D341Med (cell line): ENCODE measurements around the gene OR10K2.
"Not testable (repeated sequence)": the region's sequence is repeated elsewhere in the genome, so short reads cannot be mapped to it uniquely, and the experiment has no call there.

Source experiments
- DNase-seq: peaks from one replicate; pipeline ENCODE4 v3.0.0; 2012; ENCODE audit warnings: low spot score

The OR10K2 gene, protein sequence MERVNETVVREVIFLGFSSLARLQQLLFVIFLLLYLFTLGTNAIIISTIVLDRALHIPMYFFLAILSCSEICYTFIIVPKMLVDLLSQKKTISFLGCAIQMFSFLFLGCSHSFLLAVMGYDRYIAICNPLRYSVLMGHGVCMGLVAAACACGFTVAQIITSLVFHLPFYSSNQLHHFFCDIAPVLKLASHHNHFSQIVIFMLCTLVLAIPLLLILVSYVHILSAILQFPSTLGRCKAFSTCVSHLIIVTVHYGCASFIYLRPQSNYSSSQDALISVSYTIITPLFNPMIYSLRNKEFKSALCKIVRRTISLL

GRCh38 chr1:158426137-158426536 is at the start of gene OR10K2:
OR10K2 (minus strand) TSS chr1:158426237; CDS start chr1:158420866, 5,371 bp downstream.
- no peak for DNase-seq

DNA sequence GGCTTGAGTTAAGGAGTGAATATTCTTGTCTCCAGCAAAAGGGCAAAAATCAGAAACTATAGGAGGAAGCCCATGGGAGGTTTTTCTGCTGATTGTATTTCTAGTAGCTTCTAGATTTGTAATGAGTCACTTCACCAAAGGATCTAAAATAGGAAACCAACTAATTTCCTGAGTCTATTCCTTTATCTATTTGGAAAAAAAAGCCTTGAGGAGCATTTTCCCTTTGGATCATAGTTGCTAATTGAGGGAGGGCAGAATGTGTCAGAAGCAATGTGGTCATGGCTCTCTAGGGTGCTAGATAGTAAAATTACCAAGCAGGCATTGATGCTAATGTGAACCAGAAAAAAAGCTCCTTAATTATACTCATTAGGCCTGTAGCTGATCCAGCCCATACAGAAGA is 45.9 kb upstream of the OR10K2 start, which contains the start of gene OR10R2:
OR10R2 (plus strand) TSS at position 301 of the 400 bp plus-strand sequence. CDS start 106 bp downstream, outside the sequence.
- DNase-seq, result no peak

DNA sequence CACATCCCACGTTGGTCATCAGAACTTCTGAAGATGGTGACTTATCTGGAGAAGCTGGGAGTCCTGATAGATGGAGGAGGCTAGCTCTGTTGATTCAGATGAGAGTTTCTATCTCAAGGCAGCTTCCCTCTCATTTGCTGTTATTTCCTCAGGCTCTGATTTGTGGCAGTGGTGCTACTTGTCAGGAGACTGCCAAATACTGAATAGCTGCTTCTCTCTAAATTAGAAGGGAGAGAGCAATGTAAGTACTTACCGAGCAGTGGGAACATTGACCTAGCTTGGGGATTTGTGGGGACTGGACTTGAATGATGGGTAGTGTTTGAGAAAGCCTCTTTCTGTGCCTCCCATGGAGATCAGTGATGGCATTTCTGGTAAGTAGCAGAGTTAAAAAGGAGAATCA is 35.5 kb upstream of the OR10K2 start, which contains the start of gene OR10K1:
OR10K1 (plus strand) TSS at position 301 of the 400 bp plus-strand sequence. CDS start 3,728 bp downstream, outside the sequence.
- no peak for DNase-seq

DNA sequence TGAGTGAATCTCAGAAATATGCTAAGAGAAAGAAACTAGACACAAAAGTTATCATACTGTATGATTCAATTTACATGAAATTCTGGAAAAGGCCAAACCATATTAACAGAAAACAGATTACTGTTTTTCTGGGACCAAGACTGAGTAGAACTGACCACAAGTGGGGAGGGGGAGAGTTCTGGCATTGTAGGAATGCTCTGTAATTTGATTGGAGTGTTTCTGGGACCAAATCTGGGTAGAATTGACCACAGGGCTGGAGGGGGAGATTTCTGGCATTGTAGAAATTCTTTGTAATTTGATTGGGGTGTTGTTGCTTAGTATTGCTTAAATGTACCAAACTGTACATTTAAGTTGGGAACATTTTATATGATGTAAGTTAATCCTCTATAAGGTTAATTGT is 32.2 kb upstream of the OR10K2 start:
- DNase-seq, result no peak

DNA sequence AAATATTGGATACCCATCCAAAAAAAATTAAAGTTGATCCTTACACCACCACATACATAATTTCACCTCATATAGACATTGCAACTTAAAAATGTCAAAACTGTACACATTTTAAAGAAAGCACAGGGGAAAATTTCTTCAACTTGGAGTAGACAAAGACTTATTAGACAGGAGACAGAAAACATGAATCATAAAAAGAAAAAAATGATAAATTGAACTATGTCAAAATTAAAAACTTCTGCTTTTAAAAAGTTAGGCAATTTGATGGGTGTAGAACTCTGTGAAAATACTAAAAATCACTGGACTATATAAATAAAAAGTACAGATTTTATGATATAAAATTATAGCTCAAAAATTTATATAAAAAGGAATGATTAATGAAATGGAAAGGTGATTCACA is 31.2 kb upstream of the OR10K2 start:
- DNase-seq, result no peak

DNA sequence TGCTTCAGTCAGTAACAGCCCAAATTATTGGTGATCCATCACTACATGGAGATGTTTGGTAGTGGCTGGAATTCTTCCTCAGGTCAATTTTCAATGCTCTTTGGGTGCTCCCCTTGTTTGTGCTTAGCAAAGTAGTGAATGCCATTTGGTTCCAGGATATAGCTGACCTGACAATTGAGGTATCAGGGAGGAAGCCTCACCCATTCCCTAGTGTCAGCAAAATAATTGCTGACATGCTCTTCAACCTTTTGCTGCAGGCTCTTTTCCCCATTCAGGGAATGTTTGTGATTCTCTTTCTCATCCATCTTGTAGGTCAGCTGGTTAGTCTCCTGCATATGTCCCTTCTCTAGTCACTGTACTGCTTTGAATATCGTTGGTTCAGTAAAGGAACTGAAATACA is 28.5 kb upstream of the OR10K2 start:
- no peak for DNase-seq

DNA sequence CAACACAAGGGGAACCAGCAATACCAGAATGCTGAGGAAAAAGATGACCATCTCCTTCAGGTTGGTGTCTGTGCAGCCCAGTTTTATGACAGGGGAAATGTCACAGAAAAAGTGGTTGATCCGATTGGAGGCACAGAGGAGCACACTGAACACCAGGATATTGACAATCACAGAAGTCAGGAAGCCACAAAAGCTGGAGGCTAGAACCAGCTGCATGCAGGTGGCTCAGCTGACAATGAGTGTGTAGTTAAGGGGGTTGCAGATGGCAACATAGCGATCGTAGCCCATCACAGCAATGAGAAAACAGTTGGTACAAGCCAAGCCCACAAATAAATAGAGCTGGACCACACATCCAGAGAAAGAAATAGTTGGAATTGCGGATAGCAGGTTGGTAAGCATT is 19.3 kb upstream of the OR10K2 start:
- no peak for DNase-seq

GRCh38 chr1:158434741-158435140 is 8.7 kb upstream of the OR10K2 start:
- no peak for DNase-seq

DNA sequence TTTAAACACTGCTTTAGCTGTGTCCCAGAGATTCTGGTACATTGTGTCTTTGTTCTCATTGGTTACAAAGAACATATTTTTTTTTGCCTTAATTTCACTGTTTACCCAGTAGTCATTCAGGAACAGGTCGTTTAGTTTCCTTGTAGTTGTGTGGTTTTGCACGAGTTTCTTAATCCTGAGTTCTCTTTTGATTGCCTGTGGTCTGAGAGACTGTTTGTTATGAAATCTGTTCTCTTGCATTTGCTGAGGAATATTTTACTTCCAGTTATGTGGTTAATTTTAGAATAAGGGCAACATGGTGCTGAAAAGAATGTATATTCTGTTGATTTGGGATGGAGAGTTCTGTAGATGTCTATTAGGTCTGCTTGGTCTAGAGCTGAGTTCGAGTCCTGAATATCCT is 4.1 kb upstream of the OR10K2 start:
- DNase-seq, result not testable (repeated sequence)

DNA sequence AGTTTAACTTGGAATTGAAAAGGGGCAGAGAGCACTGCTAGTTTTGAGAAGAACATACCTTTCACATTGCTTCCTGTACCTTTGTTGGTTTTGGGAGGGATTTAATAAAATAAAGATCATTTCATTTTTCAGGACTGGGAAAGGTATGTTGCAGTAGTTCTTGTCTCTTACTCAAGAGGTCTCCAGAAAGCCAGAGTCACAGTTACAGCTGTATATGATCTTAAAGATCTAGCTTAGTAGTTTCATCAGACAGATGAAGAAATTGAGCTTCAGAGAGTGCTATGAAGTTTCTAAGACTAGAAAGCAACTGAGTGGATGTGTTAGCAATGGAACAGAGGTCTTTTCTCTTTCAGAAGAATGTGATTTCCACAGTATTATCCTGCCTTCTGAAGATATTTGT is 1.0 kb downstream of the OR10K2 start:
- DNase-seq, result no peak

GRCh38 chr1:158422212-158422611 is 3.8 kb downstream of the OR10K2 start:
- no peak for DNase-seq

DNA sequence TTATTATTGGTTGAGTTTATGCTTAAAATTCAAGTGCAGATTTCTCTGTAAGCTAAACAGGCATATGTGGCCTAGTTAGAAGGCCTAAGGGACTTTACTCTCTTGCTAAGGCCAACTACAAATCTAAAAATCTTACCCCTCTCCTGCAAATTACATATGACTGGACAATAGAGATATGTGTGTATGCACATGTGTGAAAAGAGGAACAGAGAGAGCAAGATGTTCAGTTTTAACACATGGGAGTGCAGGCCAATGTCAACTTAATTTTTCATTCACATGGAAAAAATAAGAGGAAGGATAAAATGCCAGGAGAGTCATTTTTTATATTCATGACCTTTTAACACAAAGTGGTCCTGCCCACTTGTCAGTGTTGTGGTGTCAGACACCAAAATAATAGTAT is 8.5 kb downstream of the OR10K2 start:
- DNase-seq, result no peak

GRCh38 chr1:158414651-158415345 is 11.2 kb downstream of the OR10K2 start:
- DNase-seq, result no peak

- DNase-seq, result no peak
Measured at GRCh38 chr1:158407092-158407491, 18.9 kb downstream of the OR10K2 start.

DNA sequence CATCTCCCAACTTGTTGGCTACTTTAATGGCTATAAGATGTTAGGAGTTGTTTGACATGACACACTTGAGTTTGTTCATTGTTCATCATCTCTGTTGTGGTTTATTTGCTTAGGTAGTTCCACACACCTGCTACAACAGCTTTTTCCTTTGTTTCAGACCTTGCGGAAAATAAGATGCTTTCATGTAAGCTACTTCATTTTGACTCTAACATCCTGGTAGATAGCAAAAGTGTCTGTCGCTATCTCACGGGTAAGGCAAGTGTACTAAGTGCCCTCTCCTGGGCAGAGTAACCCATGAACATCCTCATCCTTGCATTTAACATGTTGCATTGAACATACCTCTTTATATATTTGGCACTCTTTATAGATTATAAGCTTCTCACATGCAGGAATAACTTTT is 25.2 kb downstream of the OR10K2 start:
- no peak for DNase-seq

GRCh38 chr1:158398818-158399514 is 27.1 kb downstream of the OR10K2 start, which contains the start of gene OR10T2:
OR10T2 (minus strand) TSS chr1:158399466; CDS start chr1:158399466, 0 bp downstream.
- no peak for DNase-seq

- no peak for DNase-seq
Measured at GRCh38 chr1:158396646-158397045, 29.4 kb downstream of the OR10K2 start.

GRCh38 chr1:158393476-158393875 is 32.6 kb downstream of the OR10K2 start:
- DNase-seq, result no peak

DNA sequence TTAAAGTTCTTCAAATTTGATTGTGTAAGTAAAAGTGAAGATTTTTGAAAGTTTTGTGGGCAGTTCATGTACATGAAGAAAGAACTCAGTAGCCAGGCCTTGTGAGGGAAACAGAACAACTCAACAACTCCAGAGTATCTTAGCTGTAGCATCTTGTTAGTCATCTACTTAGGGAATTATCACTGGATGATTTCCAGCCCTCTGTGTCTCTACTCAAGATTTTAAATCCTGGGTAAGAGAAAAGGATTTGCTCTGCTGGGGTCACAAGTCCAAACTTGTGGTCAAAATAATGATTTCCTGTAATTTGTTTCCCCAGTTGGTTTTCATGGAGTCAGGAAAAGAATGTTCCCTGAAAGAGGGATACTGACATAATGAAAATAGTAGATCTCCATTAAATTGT is 34.9 kb downstream of the OR10K2 start:
- DNase-seq, result no peak

GRCh38 chr1:158390331-158390730 is 35.7 kb downstream of the OR10K2 start:
- DNase-seq, result no peak

- no peak for DNase-seq
Measured at GRCh38 chr1:158374860-158375259, 51.2 kb downstream of the OR10K2 start.

DNA sequence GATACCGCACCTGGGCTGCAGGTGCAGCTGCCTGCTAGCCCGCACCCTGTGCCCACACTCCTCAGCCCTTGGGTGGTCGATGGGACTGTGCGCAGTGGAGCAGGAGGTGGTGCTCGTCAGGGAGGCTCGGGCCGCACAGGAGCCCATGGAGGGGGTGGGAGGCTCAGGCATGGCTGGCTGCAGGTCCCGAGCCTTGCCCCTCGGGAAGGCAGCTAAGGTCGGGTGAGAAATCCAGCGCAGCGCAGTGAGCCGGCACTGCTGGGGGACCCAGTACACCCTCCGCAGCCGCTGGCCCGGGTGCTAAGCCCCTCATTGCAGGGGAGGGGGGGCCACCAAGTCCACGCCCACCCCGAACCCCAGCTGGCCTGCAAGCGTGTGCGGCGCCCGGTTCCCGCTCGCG is 51.9 kb downstream of the OR10K2 start:
- DNase-seq, result not testable (repeated sequence)
